Lower leg skin (tissue), 3 donors: ENCODE results near the gene TRPC4AP.

Experiments used
- CTCF ChIP-seq, 3 donors: fragments of 450-650 bp; IDR thresholded peaks; one replicate each; pipeline ENCODE4 v1.5.1; 2016; ENCODE audit warnings: antibody characterized with exemption in 3 of 3, mild to moderate bottlenecking in 3 of 3, moderate library complexity in 2 of 3
- POLR2A ChIP-seq, 2 donors: fragments of 450-650 bp; IDR thresholded peaks; one replicate each; pipeline ENCODE4 v1.6.1; 2016 to 2017; ENCODE audit warnings: antibody characterized with exemption in 2 of 2, mild to moderate bottlenecking in 1 of 2, moderate library complexity in 1 of 2

GRCh38 chr20:35134880-35135279 is 42.3 kb upstream of the TRPC4AP start:
- TF ChIP-seq CTCF (IDR thresholded peaks at IDR 0.05) (no peak), POLR2A (IDR thresholded peaks at IDR 0.05) (no peak)
